Transverse colon (tissue), 4 donors: ENCODE data around the gene SSBP2.

Experiments used
- POLR2A ChIP-seq: fragments of 450-650 bp; IDR thresholded peaks from one replicate; pipeline ENCODE4 v1.6.1; 2016; ENCODE audit warnings: antibody characterized with exemption, mild to moderate bottlenecking, moderate library complexity
- POLR2AphosphoS5 ChIP-seq, 3 donors: sonication (generic); formaldehyde crosslinking; IDR thresholded peaks; one replicate each; pipeline ENCODE4 v1.6.1; 2016; ENCODE audit warnings: antibody characterized with exemption in 3 of 3
- TF ChIP-seq, protein P1 (sequence below), 5 experiments: fragments of 200-600 bp in 3 of 5; fragments of 450-650 bp in 2 of 5; sonication (generic) in 3 of 5; IDR thresholded peaks; 1 replicate in 2 of 5; 2 replicates in 3 of 5; pipeline ENCODE4 v1.5.1; 2016 to 2017; ENCODE audit warnings: antibody characterized with exemption in 5 of 5, inconsistent platforms in 3 of 5, mild to moderate bottlenecking in 2 of 5, moderate library complexity in 1 of 5

DNA sequence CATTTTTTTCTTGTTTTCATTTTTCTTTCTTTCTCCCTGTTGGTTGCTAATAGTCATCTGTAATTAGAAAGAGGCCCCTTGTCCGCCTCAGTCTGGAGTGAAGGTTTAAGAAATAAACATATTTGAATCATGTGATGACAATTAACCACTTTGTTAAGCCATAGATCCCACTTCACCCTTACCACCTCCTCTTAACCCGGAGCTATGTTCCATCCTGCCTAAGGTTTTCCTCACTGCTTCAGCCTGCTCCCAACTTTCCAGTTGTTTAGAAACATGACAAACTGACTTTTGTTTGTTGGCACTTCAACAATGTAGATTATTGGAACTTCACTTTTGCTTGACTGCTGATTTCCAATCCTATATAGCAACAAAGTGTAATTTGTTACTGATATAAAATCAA, 37.4 kb upstream of the SSBP2 start:
- TF ChIP-seq, protein P1, sequence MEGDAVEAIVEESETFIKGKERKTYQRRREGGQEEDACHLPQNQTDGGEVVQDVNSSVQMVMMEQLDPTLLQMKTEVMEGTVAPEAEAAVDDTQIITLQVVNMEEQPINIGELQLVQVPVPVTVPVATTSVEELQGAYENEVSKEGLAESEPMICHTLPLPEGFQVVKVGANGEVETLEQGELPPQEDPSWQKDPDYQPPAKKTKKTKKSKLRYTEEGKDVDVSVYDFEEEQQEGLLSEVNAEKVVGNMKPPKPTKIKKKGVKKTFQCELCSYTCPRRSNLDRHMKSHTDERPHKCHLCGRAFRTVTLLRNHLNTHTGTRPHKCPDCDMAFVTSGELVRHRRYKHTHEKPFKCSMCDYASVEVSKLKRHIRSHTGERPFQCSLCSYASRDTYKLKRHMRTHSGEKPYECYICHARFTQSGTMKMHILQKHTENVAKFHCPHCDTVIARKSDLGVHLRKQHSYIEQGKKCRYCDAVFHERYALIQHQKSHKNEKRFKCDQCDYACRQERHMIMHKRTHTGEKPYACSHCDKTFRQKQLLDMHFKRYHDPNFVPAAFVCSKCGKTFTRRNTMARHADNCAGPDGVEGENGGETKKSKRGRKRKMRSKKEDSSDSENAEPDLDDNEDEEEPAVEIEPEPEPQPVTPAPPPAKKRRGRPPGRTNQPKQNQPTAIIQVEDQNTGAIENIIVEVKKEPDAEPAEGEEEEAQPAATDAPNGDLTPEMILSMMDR (IDR thresholded peaks at IDR 0.05) = no peak
- TF ChIP-seq POLR2AphosphoS5 (IDR thresholded peaks at IDR 0.05) (no peak), POLR2A (no peak)
